ENCODE measurements around the gene KAT7.

Gene KAT7

DNA sequence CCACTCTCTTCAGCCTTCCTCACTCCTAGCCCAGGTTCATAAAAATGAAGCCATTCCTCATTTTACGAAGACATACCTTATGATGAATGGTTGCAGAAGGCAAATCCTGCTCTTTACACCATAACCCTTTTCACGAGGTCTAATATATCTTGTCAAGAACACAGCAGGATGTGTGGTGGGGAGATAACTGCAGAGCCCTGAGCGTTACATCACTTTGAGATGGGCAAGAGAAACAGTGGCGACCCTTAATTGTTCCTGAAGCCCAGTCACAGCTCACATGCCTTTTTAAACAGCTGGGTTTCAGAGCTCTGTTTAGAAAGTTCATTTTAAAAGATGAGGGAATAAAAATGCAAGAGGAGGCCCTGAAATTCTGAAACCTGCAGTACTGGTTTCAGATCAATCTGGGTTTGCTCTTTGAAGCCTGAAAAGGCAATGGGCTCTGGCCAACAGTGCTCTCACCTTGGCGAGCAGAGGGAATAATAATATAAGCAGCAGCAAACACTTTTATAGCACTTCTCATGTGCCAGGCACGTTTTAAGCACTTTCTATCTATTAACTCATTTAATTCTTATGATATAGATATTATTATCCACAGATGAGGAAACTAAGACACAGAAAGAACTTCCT, 27.4 kb upstream of the KAT7 start:
- no peak for DNase-seq

DNA sequence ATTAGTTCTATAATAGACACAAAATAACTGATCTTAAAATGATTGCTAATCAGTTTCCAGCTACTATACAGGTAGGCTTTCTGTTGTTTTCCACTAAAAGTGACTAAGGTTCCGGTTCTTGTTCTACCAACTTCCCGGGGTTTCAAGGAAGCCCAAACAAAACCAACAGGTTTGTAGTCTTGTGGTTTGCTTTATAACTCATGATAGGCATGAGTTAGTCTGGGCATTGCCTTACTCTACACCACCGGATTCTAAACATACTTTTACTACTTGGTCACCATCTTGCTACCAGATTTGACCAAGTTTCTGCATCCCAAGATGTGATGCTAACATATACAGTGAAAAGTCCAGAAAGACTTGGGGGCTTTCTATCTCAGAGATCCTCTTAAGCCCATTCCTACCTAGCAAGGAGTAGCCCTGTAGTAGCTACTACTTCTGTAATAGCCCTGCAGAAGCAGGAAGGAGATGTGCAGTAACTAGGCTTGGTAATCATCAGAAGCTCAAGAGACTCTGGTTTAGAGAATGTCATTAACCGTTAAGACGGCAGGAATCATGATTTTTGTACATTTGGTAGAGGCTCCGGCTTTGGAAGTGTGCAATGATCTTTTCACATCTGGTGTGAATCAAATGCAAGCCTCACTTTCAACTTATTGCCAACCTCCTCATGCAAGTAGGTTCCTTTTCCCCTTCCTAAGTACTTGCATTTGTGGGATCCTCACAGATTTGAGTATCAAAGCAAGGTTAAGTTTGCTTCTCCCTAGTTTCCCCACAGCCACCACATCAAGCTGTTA, 26.1 kb upstream of the KAT7 start:
- no peak for DNase-seq

DNA sequence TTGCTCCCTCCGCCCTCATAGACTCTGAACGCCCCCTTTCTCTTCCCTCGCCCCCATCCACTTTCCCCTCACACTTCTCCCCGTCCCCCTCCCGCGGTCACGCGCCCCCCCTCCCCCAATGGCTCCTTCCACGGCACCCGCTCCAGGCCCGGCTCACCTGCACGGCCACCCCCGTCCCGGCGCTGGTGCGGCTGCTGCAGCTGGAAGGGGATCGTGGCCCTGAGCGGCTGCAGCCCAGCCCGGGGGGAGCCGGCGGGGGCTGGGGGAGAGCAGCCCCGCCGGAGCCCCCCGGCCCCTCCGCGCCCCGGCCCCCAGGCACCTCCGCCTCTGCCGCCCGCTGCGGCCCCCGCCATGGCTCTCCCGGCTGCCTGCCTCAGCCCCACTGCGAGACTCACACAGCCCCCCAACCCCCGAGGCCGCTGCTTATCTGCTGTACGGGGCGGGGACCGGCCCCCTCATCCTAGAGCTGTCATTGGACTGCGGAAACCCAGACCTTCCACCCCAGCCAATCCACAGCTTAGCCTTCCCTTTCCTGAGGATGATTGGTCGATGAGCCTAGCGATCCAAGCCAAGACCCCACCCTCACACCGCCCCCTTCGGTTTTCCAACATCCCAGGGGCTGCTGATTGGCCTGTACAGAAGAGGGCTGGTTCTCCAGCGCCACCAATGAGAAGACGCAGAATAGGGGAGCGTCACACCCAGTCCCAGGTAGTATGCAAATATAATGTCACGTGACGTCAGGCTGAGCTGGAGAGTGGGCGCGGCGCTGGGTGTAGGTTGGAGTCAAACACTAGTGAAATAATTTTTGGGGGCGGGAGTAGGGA, 24.5 kb upstream of the KAT7 start, which contains the start of gene FAM117A:
TSS of gene FAM117A (minus strand) at position 397 of the 824 bp plus-strand sequence. CDS start at position 353, 44 bp downstream.
- peak; percentile 94 to 97 for DNase-seq

DNA sequence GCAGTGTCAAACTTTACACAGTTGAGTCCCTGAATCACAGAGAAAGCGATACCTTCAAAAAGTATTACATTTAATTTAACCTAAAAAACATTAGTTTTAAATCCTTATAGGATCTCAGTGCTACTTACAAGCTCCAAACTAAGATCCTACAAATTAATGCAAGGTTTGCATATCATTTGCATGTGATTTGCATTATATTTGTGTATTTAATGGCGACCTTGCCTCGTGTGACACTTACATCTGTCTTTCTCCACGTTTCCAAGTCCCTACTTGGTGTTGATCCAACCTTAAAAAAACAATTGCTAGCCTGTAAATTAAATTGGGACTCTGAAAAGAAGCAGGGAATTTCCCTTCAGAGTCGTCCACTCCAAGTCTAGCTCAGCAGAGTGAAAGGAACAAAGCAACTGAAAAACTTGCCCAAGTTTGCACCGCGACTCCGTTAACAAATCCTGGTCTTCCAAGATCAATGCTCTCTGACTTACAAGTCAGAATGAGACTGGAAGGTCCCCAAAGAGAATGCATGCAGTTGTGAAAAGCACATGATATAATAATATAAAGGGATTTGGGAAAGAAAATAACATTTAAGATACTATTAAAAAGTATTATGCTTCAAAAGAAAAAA, 23.8 kb upstream of the KAT7 start:
- DNase-seq: no peak

DNA sequence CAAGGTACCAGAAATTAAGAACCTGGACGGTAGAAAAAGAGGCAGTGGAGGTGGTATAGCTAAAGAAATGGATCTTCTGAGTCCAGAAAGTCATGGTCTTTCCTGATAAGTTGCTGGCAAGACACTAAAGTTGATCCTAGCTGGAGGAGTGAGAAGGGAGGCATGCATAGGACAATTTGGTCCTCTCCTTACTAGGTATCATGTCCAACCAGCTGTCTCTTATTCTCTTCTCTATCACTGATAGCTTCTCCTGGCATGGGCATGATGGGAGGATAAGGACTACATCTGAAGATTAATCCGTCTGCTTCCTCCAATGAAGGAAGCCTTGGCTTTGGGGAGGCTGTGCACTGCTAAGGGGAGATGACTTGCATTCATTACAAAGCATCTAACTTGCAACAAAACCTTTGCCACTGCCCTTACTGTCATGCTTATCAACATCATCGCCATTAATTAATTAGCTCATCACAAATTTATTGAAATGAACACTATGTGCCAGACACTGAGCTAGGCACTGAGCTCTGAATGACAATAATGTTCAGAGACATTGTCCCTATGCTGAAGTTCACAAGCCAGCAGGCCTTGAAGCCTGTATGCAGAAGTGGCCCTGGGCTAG, 21.5 kb upstream of the KAT7 start:
- DNase-seq: no peak

DNA sequence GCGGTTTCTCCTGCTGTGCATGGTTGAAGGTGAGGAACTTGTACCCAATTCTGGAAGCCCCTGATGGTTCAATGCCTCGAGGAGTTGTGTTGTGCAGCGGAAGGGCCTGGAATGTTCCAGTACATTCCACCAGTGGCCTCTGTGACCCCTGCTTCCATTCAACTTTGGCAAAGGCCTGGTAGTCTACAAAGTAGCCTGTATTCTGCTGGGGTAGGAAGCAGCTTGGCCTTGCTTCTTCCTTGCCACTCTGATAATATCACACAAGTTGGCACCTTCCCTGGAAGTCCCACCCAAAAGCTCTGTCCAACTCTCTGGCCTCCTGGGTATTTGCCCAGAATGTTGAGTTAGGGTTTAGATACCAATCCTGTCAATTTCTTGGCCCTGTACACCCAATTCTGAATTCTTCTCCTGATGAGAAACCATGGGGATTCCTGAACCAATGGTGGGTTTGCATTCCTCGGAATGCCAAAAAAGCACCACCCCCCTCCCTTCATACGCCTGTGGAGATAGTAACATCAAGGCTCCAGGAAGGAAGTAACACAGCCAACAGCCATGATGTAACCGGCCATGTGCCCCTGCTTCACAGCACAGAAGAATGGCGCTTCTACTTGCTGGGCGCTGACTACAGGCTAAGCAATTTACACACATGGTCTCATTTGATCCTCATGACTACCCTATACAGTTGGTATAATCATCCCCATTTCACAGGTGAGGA, 12.8 kb upstream of the KAT7 start:
- peak in 1 of 2 experiments; percentile 9 for DNase-seq

DNA sequence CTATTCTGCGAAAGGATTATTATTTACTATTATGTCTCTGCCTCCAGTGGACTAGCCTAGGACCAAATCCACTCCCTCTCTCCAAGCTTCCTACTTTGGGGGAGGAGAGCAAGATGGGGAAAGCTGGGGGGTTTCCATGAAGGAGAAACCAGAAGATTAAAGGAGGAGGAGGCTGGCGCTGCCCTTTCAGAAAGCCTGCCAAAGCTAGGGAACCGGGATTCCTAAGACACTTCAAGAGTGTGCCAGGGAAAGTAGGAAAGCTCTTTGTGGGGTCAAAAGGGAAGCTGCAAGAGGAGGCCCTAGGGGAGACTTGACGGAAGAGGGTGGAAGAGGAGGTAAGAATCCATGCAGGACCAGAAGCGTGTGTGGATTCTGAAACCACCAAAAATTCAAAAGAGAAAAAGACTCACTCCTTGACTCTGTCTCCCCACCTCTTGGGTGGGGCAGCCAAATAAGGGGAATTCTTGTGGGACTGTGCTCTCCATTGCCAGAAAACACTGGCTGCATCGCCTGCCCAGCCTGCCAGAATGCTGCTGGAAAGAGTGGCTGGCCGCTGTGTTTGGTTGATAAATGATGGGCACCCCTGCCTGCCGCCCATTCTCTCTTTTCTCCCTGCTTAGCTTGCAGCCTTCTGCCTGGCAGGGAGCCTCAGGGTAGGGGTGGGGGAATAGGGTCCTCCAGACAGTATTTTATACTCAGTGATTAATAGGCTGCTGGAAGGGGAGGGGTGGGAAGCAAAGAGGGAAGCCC, 11.8 kb upstream of the KAT7 start:
- DNase-seq: peak in 1 of 2 experiments; percentile 33

DNA sequence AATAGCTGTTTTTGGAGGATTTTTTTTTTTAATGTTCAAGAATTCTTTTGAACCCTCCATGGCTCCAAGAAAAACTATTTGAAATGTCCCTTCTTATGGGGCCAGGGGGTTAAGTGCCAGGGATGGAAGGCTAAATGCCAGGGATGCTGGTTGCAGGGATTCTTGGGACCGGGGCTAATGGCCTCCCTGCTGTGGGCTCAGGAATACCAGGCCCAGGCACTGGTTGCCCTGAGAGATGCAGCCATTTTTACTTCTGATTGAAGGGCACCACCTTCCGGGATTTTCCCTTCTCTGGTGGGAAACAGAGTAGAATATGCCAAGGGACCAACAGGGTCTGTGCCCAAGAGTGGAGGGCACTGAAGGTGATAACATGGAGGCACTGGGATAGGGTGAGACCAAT, 10.9 kb upstream of the KAT7 start:
- no peak for DNase-seq

DNA sequence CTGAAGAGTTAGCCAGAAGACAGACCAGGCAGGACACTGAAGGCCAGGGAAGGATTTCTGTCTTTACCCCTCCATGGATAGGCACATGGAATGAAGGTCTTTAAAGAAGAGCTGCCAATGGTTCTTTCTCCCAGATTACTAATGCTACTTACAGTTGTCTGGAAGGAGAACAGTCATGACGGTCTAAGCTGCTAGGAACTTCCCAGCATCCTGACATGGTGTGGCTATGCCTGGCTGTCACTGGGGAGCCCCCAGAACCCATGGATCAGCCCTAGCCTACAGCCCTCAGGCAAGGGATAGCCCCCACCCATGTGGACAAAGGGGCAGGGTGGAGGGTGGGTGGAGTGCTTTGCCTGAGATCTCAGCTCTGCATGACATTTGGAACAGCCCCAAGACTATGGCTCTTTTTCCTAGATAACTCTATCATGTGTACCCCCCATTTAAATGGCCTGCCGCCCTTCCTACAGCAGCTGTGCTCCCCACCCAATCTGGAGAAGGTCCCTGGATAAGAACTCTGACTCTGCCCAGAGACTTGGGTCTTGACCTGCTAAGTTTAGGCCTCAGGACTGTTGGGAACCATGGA, 9.2 kb upstream of the KAT7 start:
- no peak for DNase-seq

DNA sequence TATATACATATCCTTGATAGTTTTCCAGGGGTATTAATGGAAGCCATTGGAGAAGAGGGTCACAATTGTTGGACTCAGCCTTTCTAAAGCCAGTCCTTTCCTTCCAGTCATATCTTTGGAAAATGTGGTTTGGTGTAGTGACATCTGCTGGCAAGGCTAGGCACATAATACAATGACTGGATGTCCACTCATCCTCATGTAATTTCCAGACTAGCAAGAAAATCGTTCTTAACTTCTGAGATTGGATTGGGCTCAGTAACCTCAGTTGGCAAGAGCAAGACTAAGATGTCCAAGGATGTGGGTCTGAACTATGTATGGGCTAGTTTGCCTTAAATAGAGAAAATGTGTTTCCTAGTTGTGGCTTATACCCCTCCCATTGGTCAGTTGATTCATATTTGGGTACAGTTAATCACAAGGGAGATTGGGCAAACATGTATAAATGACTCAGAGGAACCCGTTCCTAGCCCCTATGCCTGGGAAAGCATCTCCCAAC, 8.7 kb upstream of the KAT7 start:
- peak in 1 of 2 experiments; percentile 45 for DNase-seq

DNA sequence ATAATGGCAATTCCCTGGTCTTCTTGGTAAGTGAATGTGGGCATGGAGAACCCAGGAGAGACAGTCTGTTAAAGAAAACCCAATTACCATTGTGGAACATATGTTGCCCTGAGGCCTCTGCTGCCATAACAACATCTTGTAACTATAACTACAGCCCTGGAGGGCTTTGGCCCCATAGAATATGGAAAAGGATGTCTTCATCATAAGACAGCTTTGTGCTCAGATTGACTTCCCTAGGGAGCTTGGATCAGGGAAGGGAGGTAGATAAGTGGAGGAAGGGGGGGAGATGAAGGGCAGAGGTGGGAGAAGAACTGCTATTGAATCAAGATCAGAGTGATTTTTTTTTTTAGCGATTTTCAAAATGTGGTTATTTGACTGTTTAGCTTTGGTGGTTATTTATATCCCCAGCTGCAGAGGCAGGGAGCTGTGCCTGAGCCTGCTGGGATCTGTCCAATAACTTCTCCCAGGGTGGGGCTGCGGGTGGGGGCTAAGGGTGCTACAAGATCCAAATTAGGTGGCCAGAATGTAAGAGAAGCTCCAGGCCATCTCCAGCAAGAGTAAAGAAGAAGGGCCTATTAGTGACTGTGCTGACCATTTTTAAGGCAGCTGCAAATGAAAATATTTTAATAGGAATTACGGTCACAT, 5.3 kb upstream of the KAT7 start:
- DNase-seq: no peak

DNA sequence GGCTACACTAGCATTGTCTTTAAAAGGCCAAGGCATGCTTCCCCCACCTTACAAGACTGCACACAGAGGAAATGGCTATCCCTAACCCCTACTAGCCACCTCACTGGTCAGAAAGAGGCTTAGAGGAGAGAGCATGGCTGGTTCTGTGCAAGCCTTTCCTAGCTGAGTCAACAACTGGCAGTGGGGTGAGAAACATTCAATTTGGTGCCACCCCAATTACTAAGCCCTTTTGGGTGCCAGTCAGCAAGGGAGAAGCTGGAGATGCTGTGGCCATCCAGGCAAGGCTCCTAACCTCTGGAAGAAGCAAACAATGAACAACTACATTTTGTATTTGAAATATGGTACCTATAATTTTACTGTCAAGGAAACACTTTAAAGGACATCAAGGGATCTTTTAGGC, 4.7 kb upstream of the KAT7 start:
- DNase-seq: no peak

DNA sequence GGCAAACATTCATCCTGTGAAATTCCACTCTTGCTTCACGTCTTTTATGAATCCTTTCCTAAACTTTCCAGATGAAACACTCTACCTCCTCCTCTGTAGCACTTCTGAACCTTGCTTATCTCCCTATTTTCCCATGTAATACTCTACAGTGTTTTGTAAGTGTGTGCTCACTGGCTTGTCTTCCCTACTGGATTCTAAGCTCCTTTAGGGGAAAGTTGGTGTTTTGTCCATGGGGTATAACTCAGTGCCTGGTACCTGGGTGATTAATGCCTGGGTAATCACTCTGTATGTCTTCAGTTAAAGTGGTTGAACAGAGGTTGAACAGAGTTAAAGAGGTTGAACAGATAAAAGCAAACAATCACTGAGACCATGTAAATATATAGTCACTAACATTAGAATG, 3.8 kb upstream of the KAT7 start:
- no peak for DNase-seq

DNA sequence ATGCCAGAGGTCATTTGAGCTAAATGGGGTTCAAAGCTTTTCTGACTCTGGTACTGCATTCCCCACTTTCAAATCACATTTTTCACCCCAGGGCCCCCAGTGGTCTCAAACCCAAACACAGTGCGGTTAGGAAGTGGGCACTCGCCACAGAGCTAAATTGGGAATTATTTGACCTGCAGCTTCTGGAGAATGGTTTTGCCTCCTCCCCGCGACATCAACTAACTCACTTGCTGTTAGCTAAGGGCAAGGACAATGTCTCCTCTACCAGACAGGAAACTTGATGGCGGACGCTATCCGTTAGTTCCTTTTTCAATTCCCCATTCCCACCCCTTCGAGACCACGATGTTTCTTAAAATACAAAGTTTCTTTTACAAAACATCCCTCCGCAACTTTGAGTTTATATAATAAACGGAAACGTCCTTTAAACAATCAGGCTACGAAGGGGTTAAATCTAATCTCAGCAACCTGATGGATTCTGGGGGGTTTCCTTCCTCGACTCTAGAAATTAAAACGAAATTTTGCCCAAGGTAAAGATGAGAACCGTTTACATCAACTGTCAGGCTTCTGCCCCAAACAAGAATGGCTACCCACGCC, 500 bp upstream of the KAT7 start:
- no peak for DNase-seq

DNA sequence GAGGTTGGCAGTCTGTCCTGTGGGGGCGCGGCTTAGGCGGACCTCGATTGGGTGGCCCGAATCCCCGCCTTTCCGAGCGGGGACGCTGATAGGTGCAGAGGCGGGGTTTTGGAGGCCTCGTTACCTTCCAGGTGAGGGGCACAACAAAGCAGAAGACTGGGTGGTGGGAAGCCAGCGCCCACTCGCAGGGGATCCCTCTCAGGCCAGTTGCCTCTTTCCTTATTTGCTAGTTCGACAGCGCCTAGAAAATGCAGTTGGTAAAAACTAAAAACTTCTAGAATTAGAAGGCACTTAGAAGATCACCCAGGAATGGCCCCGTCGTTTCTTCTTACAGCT, 730 bp downstream of the KAT7 start:
- no peak for DNase-seq

DNA sequence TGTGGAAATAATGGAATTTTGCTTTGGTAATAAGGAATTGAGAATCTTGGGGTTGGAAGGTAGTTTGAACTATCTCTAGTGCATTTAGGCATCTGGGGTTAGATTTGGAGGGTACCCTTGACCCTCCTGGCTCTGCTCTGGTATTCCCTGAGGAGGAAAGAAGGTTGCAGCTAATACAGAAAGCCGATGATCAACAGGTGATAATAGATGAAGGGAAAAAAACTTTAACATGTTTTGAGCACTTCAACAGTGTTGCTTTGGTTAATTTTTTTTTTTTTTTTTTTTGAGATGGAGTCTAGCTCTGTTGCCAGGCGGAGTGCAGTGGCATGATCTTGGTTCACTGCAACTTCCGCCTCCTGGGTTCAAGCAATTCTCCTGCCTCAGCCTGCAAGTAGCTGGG, 4.8 kb downstream of the KAT7 start:
- no peak for DNase-seq

DNA sequence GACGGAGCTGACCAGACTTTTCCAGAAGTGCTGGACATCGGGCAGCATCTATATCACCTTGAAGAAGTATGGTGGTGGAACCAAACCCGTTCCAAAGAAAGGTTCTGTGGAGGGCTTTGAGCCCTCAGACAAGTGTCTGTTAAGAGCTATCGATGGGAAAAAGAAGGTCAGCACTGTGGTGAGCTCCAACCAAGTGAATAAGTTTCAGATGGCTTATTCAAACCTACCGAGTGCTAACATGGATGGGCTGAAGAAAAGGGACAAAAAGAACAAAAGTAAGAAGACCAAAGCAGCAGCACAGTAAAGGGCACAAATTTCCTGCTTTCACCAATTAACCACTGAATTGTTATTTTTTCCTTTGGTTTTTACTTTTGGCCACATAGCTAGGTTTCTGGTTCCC, 6.9 kb downstream of the KAT7 start:
- DNase-seq: no peak

DNA sequence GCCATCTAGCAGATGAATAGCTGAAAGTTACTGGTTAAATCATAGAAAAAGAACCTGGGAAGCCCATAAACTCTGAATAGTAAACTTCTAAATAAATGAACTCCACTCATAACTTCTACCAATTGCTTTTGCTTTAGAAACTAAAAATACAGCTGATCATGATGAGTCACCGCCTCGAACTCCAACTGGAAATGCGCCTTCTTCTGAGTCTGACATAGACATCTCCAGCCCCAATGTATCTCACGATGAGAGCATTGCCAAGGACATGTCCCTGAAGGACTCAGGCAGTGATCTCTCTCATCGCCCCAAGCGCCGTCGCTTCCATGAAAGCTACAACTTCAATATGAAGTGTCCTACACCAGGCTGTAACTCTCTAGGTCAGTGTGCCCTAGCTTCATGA, 9.7 kb downstream of the KAT7 start:
- no peak for DNase-seq

DNA sequence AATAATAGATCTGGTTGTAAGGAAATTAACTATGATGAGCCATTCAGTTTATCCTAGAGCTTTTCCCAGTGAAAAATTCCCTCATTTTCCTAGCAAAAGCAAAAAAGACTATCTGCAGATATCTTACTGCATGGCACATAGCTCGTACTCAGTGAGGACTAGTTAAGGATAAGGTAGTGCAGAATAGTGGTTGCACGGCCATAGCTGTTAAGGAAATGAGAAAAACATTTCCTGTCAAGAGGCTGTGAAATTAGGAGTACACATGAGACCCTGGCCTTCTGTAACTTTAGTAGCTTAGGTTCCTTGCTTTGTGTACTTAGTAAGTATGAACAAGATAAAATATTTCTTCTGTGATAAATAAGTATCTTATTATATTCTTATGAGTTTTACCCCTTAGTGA, 10.3 kb downstream of the KAT7 start:
- no peak for DNase-seq

DNA sequence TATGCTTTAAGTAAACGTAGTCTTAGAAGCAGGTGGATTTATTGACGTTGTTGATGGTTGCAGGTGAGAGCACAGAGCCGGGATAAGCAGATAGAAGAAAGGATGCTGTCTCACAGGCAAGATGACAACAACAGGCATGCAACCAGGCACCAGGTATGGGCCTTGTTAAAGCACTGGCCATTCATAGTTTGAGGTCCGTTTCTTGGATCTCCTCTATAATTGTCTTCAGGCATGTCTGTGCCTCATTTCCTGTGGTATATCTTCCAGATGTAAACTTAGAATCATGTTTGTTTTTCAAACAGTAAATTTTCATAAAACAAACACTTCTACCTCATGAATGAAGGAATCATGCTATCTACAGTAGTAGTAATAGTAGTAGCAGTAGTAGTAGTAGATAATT, 20.6 kb downstream of the KAT7 start:
- DNase-seq: no peak

Data from NCI-H446 (cell line).